Activated CD8-positive, alpha-beta memory T cell treated with anti-CD3 and anti-CD28 coated beads, Interleukin-2, amount 50 U/mL, for 1 hour (primary cell): Measurements from ENCODE around the gene GALNT2.

Experiments used
- DNase-seq: peaks from one replicate; pipeline ENCODE4 v3.0.0-alpha.2; 2020; ENCODE audit errors: extremely low read depth

The GALNT2 gene

GRCh38 chr1:230090194-230090711 is 23.2 kb downstream of the GALNT2 start:
- DNase-seq: no peak

GRCh38 chr1:230091473-230092231 is 24.6 kb downstream of the GALNT2 start:
- no peak for DNase-seq

GRCh38 chr1:230094746-230095145 is 27.7 kb downstream of the GALNT2 start:
- DNase-seq: no peak

GRCh38 chr1:230095938-230096337 is 28.9 kb downstream of the GALNT2 start:
- no peak for DNase-seq

GRCh38 chr1:230097370-230097769 is 30.3 kb downstream of the GALNT2 start:
- DNase-seq: no peak

- DNase-seq: no peak
Measured at GRCh38 chr1:230098723-230099122, 31.7 kb downstream of the GALNT2 start.

- no peak for DNase-seq
Measured at GRCh38 chr1:230099465-230099864, 32.4 kb downstream of the GALNT2 start.

- no peak for DNase-seq
Measured at GRCh38 chr1:230100932-230101331, 33.9 kb downstream of the GALNT2 start.

- no peak for DNase-seq
Measured at GRCh38 chr1:230101556-230101955, 34.5 kb downstream of the GALNT2 start.

- no peak for DNase-seq
Measured at GRCh38 chr1:230102046-230102445, 35.0 kb downstream of the GALNT2 start.

- no peak for DNase-seq
Measured at GRCh38 chr1:230102472-230102871, 35.4 kb downstream of the GALNT2 start.

- no peak for DNase-seq
Measured at GRCh38 chr1:230103306-230104173, 36.5 kb downstream of the GALNT2 start.

GRCh38 chr1:230104395-230105244 is 37.6 kb downstream of the GALNT2 start:
- no peak for DNase-seq

GRCh38 chr1:230105245-230105753 is 38.3 kb downstream of the GALNT2 start:
- no peak for DNase-seq

GRCh38 chr1:230105754-230106625 is 39.0 kb downstream of the GALNT2 start:
- no peak for DNase-seq

- DNase-seq: no peak
Measured at GRCh38 chr1:230107941-230108340, 40.9 kb downstream of the GALNT2 start.

GRCh38 chr1:230108580-230108979 is 41.5 kb downstream of the GALNT2 start:
- DNase-seq: no peak

- no peak for DNase-seq
Measured at GRCh38 chr1:230109066-230109465, 42.0 kb downstream of the GALNT2 start.

GRCh38 chr1:230109895-230110667 is 43.0 kb downstream of the GALNT2 start:
- no peak for DNase-seq

GRCh38 chr1:230110971-230111370 is 43.9 kb downstream of the GALNT2 start:
- no peak for DNase-seq
